Adrenal gland (tissue), 12 donors: Measurements from ENCODE around the gene SEC62. TPM values are rescaled to one million over a fixed set of nuclear protein-coding genes. Genes with fewer than 3 reads are reported as not detected.

Experiments
- DNase-seq, 7 donors: peaks; one replicate each; pipeline ENCODE4 v3.0.0-alpha.2; 2019 to 2020
- H3K27ac ChIP-seq, 5 donors: fragments of 200-600 bp; sonication (generic) in 4 of 5; 1 replicate in 3 of 5; 2 replicates in 2 of 5; pipeline versions ENCODE4 v1.5.1 to v1.8.0; 2016 to 2020; ENCODE audit warnings: mild to moderate bottlenecking in 1 of 5
- H3K27me3 ChIP-seq: fragments of 200-600 bp; 2 replicates; pipeline ENCODE4 v1.8.0; 2021
- H3K36me3 ChIP-seq, 2 donors: fragments of 200-600 bp; replicated peaks in 1 of 2; 1 replicate in 1 of 2; 2 replicates in 1 of 2; pipeline versions ENCODE4 v1.5.1 to v1.8.0; 2018 to 2022
- H3K4me1 ChIP-seq, 2 donors: fragments of 200-600 bp; replicated peaks in 1 of 2; 1 replicate in 1 of 2; 2 replicates in 1 of 2; pipeline versions ENCODE4 v1.5.1 to v1.8.0; 2018 to 2021
- H3K4me3 ChIP-seq, 4 donors: fragments of 200-600 bp; sonication (generic) in 3 of 4; one replicate each; pipeline ENCODE4 v1.5.1; 2016 to 2018
- H3K9me3 ChIP-seq, 3 donors: fragments of 200-600 bp; sonication (generic) in 1 of 3; replicated peaks in 1 of 3; 1 replicate in 2 of 3; 2 replicates in 1 of 3; pipeline versions ENCODE4 v1.5.1 to v1.8.0; 2016 to 2021
- CTCF ChIP-seq, 6 experiments: fragments of 450-650 bp in 4 of 6; fragments of 200-600 bp in 2 of 6; sonication (generic) in 1 of 6; IDR thresholded peaks; 1 replicate in 5 of 6; 2 replicates in 1 of 6; pipeline versions ENCODE4 v1.5.1 to v1.8.0; 2016 to 2021; ENCODE audit warnings: antibody characterized with exemption in 6 of 6, mild to moderate bottlenecking in 2 of 6, moderate library complexity in 1 of 6
- POLR2A ChIP-seq, 2 donors: fragments of 450-650 bp; IDR thresholded peaks; one replicate each; pipeline ENCODE4 v1.6.1; 2017; ENCODE audit warnings: antibody characterized with exemption in 2 of 2, mild to moderate bottlenecking in 2 of 2, moderate library complexity in 1 of 2
- WGBS, 4 donors: extraction: QIAGEN DNeasy Blood & Tissue Kit in 2 of 4; methylation state at CpG; one replicate each; pipeline versions ENCODE4 v1.1.5 to v1.1.7; 2013 to 2017; 5-methylcytosine and 5-hydroxymethylcytosine counted together
- intact Hi-C, 2 donors: fragments of 100-400 bp; cut with DNase I; formaldehyde crosslinking; loops; one replicate each; pipeline versions ENCODE4 v1.14.1 to v1.15.0; 2022 to 2023
- polyA plus RNA-seq, 3 donors: library from polyadenylated mRNA; stranded (reverse); fragments of 200-250 nt in 2 of 3; fragments of 350-450 nt in 1 of 3; fragmentation: Illumina TruSeq in 1 of 3; extraction: RNeasy Lipid Tissue Mini Kit (QIAGEN cat#74804) in 1 of 3; gene quantifications; one replicate each; pipeline ENCODE4 v1.2.3, GENCODE V29; 2013 to 2014
- total RNA-seq, 9 donors: library from RNA; depleted of rRNA in 4 of 9; stranded (reverse); fragments of >200 nt in 4 of 9; fragments of 120-200 nt in 1 of 9; fragmentation: NEBNext Ultra II Directional in 1 of 9; extraction: Animal tissue kit (Norgen Biotek cat#: 25700) in 1 of 9; gene quantifications; one replicate each; pipeline versions ENCODE4 v1.1.0 to v1.2.4, GENCODE V29; 2013 to 2023
- donor health status: healthy with polysubstance abuse.
- donor health status: Bipolar disorder and iron deficiency.
- donor health status: DM: yes; HTN: yes; CAD: no.
- donor health status: DM: no; HTN: no; CAD: no.
- donor health status: DM: no; HTN: no; CAD: no.
- donor health status: DM: yes; HTN: yes; CAD: no.

The SEC62 gene
- total and polyA plus RNA-seq, 12 donors = 41.1 to 267 (median 148) TPM

DNA sequence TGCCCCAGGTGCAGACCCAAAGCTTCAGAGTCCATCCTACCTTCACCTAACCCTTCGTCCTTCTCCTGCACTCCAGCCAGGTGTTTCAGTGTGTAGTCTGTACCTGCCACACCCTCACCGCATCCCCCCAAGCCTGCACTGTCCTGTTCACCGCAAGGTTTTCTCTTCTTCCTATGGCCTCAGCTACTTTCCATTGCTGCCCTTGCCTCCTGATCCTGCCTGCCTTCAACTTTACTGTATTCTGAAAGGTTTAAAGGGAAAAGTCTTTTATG is 80.5 kb downstream of the SEC62 start:
- Histone ChIP-seq H3K27ac (no peak overlapping the region), H3K4me3 (no peak overlapping the region), H3K36me3 (no peaks in the 10 kb centered on the region), H3K9me3 (no peaks in the 10 kb centered on the region), H3K4me1 (no peaks in the 10 kb centered on the region), H3K27me3 (no peaks in the 10 kb centered on the region)
- no peak for TF ChIP-seq CTCF (IDR thresholded peaks at IDR 0.05)
- TF ChIP-seq POLR2A (IDR thresholded peaks at IDR 0.05) = no peak
- DNase-seq = no peak
- WGBS, 4 donors = 90 to 100% (median 92%) methylated on average over 3 of the region's 3 CpGs
- intact Hi-C loops = no loop called here

Other genes with a start within 250 kb of the SEC62 start
- 100 to 1,000 TPM in 1 of 9 donors, 10 to 100 TPM in 4, 1 to 10 TPM in 4; 1.4 to 200 (median 30.8) TPM for gene TERC, start 201.7 kb upstream of the SEC62 start, total RNA-seq
- not detected for gene TERC, start 201.7 kb upstream of the SEC62 start, polyA plus RNA-seq
- 1 to 10 TPM; 1.1 to 4.4 (median 2.0) TPM for gene ACTRT3, start 197.2 kb upstream of the SEC62 start, total RNA-seq
- 1 to 10 TPM in 1 of 3 donors, under 1 TPM in 2; 0.32 to 1.1 (median 0.37) TPM for gene ACTRT3, start 197.2 kb upstream of the SEC62 start, polyA plus RNA-seq
- 10 to 100 TPM in 6 of 9 donors, 1 to 10 TPM in 3; 6.8 to 20.5 (median 11.5) TPM for gene MYNN, start 193.4 kb upstream of the SEC62 start, total RNA-seq
- gene MYNN, start 193.4 kb upstream of the SEC62 start, polyA plus RNA-seq = 10 to 100 TPM in 1 of 3 donors, 1 to 10 TPM in 2; 6.1 to 14.8 (median 7.9) TPM
- gene LRRIQ4, start 153.9 kb upstream of the SEC62 start, total RNA-seq = under 1 TPM in 2 of 9 donors, not detected in 7; 0.11 to 0.14 TPM
- under 1 TPM in 2 of 3 donors, not detected in 1; 0.13 to 0.16 TPM for gene LRRIQ4, start 153.9 kb upstream of the SEC62 start, polyA plus RNA-seq
- gene LRRC34, start 153.9 kb upstream of the SEC62 start, total RNA-seq = 1 to 10 TPM in 6 of 9 donors, under 1 TPM in 3; 0.12 to 5.2 (median 2.2) TPM
- gene LRRC34, start 153.9 kb upstream of the SEC62 start, polyA plus RNA-seq = 1 to 10 TPM; 1.2 to 2.9 (median 2.1) TPM
- gene LRRC31, start 96.9 kb upstream of the SEC62 start, total RNA-seq = under 1 TPM in 1 of 9 donors, not detected in 8; 0.06 TPM
- not detected for gene LRRC31, start 96.9 kb upstream of the SEC62 start, polyA plus RNA-seq
- not detected for gene SAMD7, start 55.2 kb upstream of the SEC62 start, total RNA-seq
- gene SAMD7, start 55.2 kb upstream of the SEC62 start, polyA plus RNA-seq = not detected
- gene GPR160, start 71.2 kb downstream of the SEC62 start, total RNA-seq = 1 to 10 TPM in 7 of 9 donors, under 1 TPM in 2; 0.76 to 5.8 (median 1.9) TPM
- gene GPR160, start 71.2 kb downstream of the SEC62 start, polyA plus RNA-seq = 1 to 10 TPM in 2 of 3 donors, under 1 TPM in 1; 0.88 to 2.1 (median 1.2) TPM
- gene PHC3, start 214.9 kb downstream of the SEC62 start, total RNA-seq = 100 to 1,000 TPM in 1 of 9 donors, 10 to 100 TPM in 8; 26.3 to 112 (median 56.1) TPM
- gene PHC3, start 214.9 kb downstream of the SEC62 start, polyA plus RNA-seq = 10 to 100 TPM in 2 of 3 donors, 1 to 10 TPM in 1; 4.4 to 32.0 (median 15.8) TPM